HCT116 (cell line): Measurements from ENCODE around the gene CDC42BPA. TPM values are rescaled to one million over a fixed set of nuclear protein-coding genes. Genes with fewer than 3 reads are reported as not detected.

Source experiments
- ATAC-seq: fragments of 200-7000 bp; cut with Tn5 transposase; 2 replicates; pipeline ENCODE4 v1.9.1; 2020; ENCODE audit warnings: mild to moderate bottlenecking, moderate library complexity
- BruUV-seq: library from RNA; stranded (reverse); fragments of 400-500 nt; replicated peaks from 2 replicates; lab custom pipeline; 2021; lab: Mats Ljungman, UMichigan
- CTCF ChIA-PET: fragments of 300-600 bp; sonication (Branson Sonifier 250); formaldehyde crosslinking; loops from one replicate; lab custom pipeline; 2021; ENCODE audit warnings: antibody characterized with exemption; lab: Charles Lee
- POLR2A ChIA-PET: fragments of 300-600, 350-600 bp; sonication (Branson Sonifier 250); formaldehyde crosslinking; loops from one replicate; lab custom pipeline; 2021; ENCODE audit warnings: antibody characterized with exemption; lab: Charles Lee
- RAD21 ChIA-PET, 2 experiments: fragments of 300-600 bp; sonication (Branson Sonifier 250); formaldehyde crosslinking; loops; one replicate each; lab custom pipeline; 2023; ENCODE audit warnings: low total read pairs in 2 of 2; ENCODE audit not compliant: uncharacterized antibody in 2 of 2, unreplicated experiment in 2 of 2, low non-redundant PET in 1 of 2; lab: Charles Lee
- DNase-seq: peaks from one replicate; pipeline ENCODE4 v3.0.0-alpha.2; 2010; ENCODE audit warnings: low read depth, low spot score
- H2AFZ ChIP-seq: fragments of 200-600 bp; shearing (Covaris generic), sonication (generic); 2 replicates; pipeline ENCODE4 v1.6.1; 2017; ENCODE audit warnings: low read depth, mixed run types, mixed read lengths, antibody characterized with exemption, low read length; ENCODE audit not compliant: poor library complexity, severe bottlenecking
- H3K27ac ChIP-seq: 2 replicates; pipeline ENCODE4 v1.5.1; 2012; ENCODE audit warnings: low read depth, low read length
- H3K27me3 ChIP-seq: fragments of 200-600 bp; sonication (generic); 2 replicates; pipeline ENCODE4 v1.6.1; 2016; ENCODE audit warnings: mixed run types, low read length, mixed read lengths; ENCODE audit not compliant: insufficient read depth
- H3K36me3 ChIP-seq, 2 experiments: fragments of 200-500 bp in 1 of 2; fragments of 200-600 bp in 1 of 2; sonication (Bioruptor generic) in 1 of 2; sonication (generic) in 1 of 2; 2 replicates each; pipeline versions ENCODE4 v1.5.1 to v1.6.1; 2014 to 2016; ENCODE audit warnings: low read length in 2 of 2, inconsistent platforms in 1 of 2, mixed read lengths in 1 of 2, mixed run types in 1 of 2; ENCODE audit not compliant: insufficient read depth in 2 of 2, control insufficient read depth in 1 of 2
- H3K4me1 ChIP-seq, 2 experiments: fragments of 200-600 bp in 1 of 2; sonication (generic) in 1 of 2; 2 replicates each; pipeline versions ENCODE4 v1.5.1 to v1.6.1; 2012 to 2017; ENCODE audit warnings: low read length in 2 of 2, inconsistent platforms in 1 of 2, mild to moderate bottlenecking in 1 of 2, mixed read lengths in 1 of 2, mixed run types in 1 of 2, moderate library complexity in 1 of 2; ENCODE audit not compliant: insufficient read depth in 2 of 2, control insufficient read depth in 1 of 2
- H3K4me2 ChIP-seq: fragments of 200-600 bp; sonication (generic); 2 replicates; pipeline ENCODE4 v1.6.1; 2017; ENCODE audit warnings: mixed run types, low read length, mixed read lengths
- H3K4me3 ChIP-seq, 2 experiments: fragments of 200-600 bp in 1 of 2; sonication (generic) in 1 of 2; replicated peaks in 1 of 2; 2 replicates each; pipeline ENCODE4 v1.5.1; 2011 to 2016; ENCODE audit warnings: low read length in 2 of 2, control low read depth in 1 of 2, low read depth in 1 of 2, mild to moderate bottlenecking in 1 of 2, mixed read lengths in 1 of 2, mixed run types in 1 of 2
- H3K79me2 ChIP-seq: fragments of 200-600 bp; sonication (generic); 2 replicates; pipeline ENCODE4 v1.6.1; 2017; ENCODE audit warnings: mild to moderate bottlenecking, mixed run types, low read length, moderate library complexity, mixed read lengths; ENCODE audit not compliant: insufficient read depth
- H3K9ac ChIP-seq: fragments of 200-600 bp; sonication (generic); 2 replicates; pipeline ENCODE4 v1.6.1; 2016; ENCODE audit warnings: low read length, mixed read lengths
- H3K9me2 ChIP-seq: fragments of 200-600 bp; sonication (generic), shearing (Covaris generic); 2 replicates; pipeline ENCODE4 v1.6.1; 2017; ENCODE audit warnings: mixed run types, mild to moderate bottlenecking, moderate library complexity; ENCODE audit not compliant: insufficient read depth
- H3K9me3 ChIP-seq, 2 experiments: fragments of 200-500 bp in 1 of 2; fragments of 200-600 bp in 1 of 2; sonication (Bioruptor generic) in 1 of 2; sonication (generic) in 1 of 2; 2 replicates each; pipeline ENCODE4 v1.6.1; 2014 to 2017; ENCODE audit warnings: low read length in 2 of 2, mixed read lengths in 2 of 2, inconsistent platforms in 1 of 2, low read depth in 1 of 2, mild to moderate bottlenecking in 1 of 2, mixed run types in 1 of 2, moderate library complexity in 1 of 2; ENCODE audit not compliant: control insufficient read depth in 1 of 2, insufficient read depth in 1 of 2
- H4K20me1 ChIP-seq: fragments of 200-600 bp; sonication (generic), shearing (Covaris generic); 2 replicates; pipeline ENCODE4 v1.6.1; 2017; ENCODE audit warnings: mixed run types, mild to moderate bottlenecking, moderate library complexity; ENCODE audit not compliant: insufficient read depth
- CTCF ChIP-seq, 3 experiments: fragments of 200-600 bp in 1 of 3; sonication (generic) in 1 of 3; IDR thresholded peaks in 2 of 3; conservative IDR thresholded peaks in 1 of 3; 2 replicates each; pipeline ENCODE4 v1.5.1; 2012 to 2017; ENCODE audit warnings: low read depth in 2 of 3, low read length in 2 of 3, antibody characterized with exemption in 1 of 3, borderline replicate concordance in 1 of 3, control low read depth in 1 of 3, mild to moderate bottlenecking in 1 of 3, mixed read lengths in 1 of 3, mixed run types in 1 of 3, moderate library complexity in 1 of 3; ENCODE audit not compliant: insufficient read depth in 1 of 3
- EGR1 ChIP-seq: IDR thresholded peaks from 2 replicates; pipeline ENCODE4 v1.6.1; 2012; ENCODE audit warnings: low read depth
- SIN3A ChIP-seq: IDR thresholded peaks from 2 replicates; pipeline ENCODE4 v1.6.1; 2012; ENCODE audit warnings: low read depth
- SP1 ChIP-seq: IDR thresholded peaks from 2 replicates; pipeline ENCODE4 v1.6.1; 2012; ENCODE audit warnings: low read depth
- YY1 ChIP-seq: IDR thresholded peaks from 2 replicates; pipeline ENCODE4 v1.6.1; 2011; ENCODE audit warnings: low read length, low read depth, moderate library complexity, mild to moderate bottlenecking; ENCODE audit not compliant: insufficient replicate concordance; ENCODE audit errors: extremely low read depth
- ZBTB33 ChIP-seq: IDR thresholded peaks from 2 replicates; pipeline ENCODE4 v1.6.1; 2011; ENCODE audit warnings: mild to moderate bottlenecking, low read length, moderate library complexity; ENCODE audit not compliant: insufficient replicate concordance; ENCODE audit errors: extremely low read depth
- ZFX ChIP-seq: fragments of 450-650 bp; IDR thresholded peaks from 2 replicates; pipeline ENCODE4 v1.6.1; 2017
- intact Hi-C: fragments of 100-400 bp; cut with micrococcal nuclease; formaldehyde crosslinking; loops from 2 replicates; pipeline ENCODE4 v1.10.0; 2022
- total RNA-seq: library from RNA; stranded (reverse); gene quantifications from one replicate; pipeline ENCODE4 v1.2.1, GENCODE V29; 2021; ENCODE audit not compliant: unreplicated experiment

The CDC42BPA gene
- total RNA-seq, 1 experiment from 2014 or later = 44.0 TPM

DNA sequence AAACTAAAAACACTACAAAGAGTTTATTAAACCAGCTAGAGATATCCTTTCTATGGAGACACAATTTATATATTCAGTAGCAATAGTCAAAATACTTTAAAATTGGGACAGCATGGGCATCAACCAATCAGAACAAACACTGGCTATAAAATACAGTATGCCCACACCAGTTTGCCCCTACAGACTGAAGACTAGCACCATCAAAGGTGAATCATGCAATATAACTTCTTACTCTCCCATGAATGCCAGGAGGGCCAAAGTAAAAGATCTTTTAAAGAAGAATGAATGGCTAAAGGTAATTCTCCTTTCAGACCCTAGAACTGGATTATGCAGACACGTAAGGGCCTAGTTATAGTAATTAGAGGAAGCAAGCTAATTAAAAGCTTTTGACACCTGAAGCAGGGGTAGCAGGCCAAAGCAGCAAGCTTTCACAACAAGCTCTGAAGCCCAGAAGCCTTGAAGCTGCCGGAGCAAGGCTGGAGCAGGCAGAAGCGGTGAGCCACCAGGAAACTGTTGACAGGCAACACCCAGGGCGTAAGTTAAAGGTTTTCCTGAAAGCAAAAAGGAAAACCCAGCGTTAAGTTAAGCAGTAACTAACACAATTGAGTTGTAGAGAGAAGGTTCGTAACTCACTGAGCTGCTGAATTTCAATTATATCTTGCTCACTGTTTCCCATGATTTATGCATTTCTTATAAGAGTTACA, 99.3 kb downstream of the CDC42BPA start:
- H3K4me3 ChIP-seq = no peak overlapping the region
- H3K9me3 ChIP-seq = no peaks in the 10 kb centered on the region
- POLR2A ChIA-PET = no interaction called here
- no peak overlapping the region for H3K27ac ChIP-seq
- TF ChIP-seq ZFX (no peak), EGR1 (no peak), ZBTB33 (no peak), YY1 (no peak), CTCF (IDR thresholded peaks at IDR 0.05 in 2 of 3, conservative IDR thresholded peaks at IDR 0.05 in 1 of 3; ENCODE audit: borderline replicate concordance in 1 of 3, insufficient read depth in 1 of 3, low read depth in 2 of 3, low read length in 2 of 3) (no peak), SP1 (no peak), SIN3A (no peak)
- H3K9ac ChIP-seq = no peak overlapping the region
- CTCF ChIA-PET = no interaction called here
- no peaks in the 10 kb centered on the region for H3K36me3 ChIP-seq
- ATAC-seq (no peak), DNase-seq (no peak)
- RAD21 ChIA-PET = no interaction called here
- H3K27me3 ChIP-seq = no peaks in the 10 kb centered on the region
- no peaks in the 10 kb centered on the region for H4K20me1 ChIP-seq
- no peak overlapping the region for H2AFZ ChIP-seq
- no peaks in the 10 kb centered on the region for H3K4me1 ChIP-seq
- no peak overlapping the region for H3K4me2 ChIP-seq
- no peaks in the 10 kb centered on the region for H3K9me2 ChIP-seq
- peaks cover 81% of the 10 kb centered on the region for H3K79me2 ChIP-seq
- BruUV-seq = no TSS peak
- intact Hi-C loops = no loop called here
